GM12892 (cell line): Measurements from ENCODE around the gene NECTIN1.

Source experiments
- DNase-seq: peaks from one replicate; pipeline ENCODE4 v3.0.0; 2011; ENCODE audit not compliant: insufficient read length
- FAIRE-seq: peaks from 2 replicates; lab custom pipeline; 2011; peaks lifted over from hg19 to GRCh38; lab: Jason Lieb, UNC
- POLR2A ChIP-seq: IDR thresholded peaks from 2 replicates; pipeline ENCODE4 v1.6.1; 2011; ENCODE audit warnings: low read depth, low read length, control low read depth
- POLR2AphosphoS5 ChIP-seq: IDR thresholded peaks from 2 replicates; pipeline ENCODE4 v1.6.1; 2011; ENCODE audit warnings: low read depth, low read length, control low read depth
- TAF1 ChIP-seq: IDR thresholded peaks from 2 replicates; pipeline ENCODE4 v1.6.1; 2011; ENCODE audit warnings: low read depth, mild to moderate bottlenecking, control low read depth, low read length, borderline replicate concordance

NECTIN1 gene

DNA sequence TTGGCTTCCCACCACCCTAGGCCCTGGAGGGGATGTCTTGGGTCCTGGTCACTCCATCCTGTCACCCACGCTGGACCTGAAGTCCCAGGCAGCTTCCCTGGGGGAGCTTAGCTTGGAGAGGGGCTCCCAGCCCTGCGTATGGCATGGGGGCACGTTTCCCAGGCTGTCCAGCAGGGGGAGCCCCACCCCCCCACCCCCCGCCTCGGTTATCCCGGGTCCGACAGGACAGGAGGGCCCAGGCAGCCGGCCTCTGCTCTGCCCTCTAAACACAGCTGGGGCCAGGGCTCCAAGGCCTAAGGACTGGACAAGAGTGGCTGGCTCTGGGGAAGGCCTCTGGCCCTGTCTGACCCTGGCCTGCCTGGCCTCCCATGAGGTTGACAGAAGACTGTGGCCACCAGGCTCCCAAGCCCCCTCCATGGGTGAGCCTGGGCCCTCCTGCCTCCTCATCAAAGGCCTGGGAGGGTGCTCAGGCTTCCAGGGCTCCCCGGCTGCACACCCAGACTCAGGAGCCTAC is 104.8 kb downstream of the NECTIN1 start:
- FAIRE-seq (no peak), DNase-seq (peak; percentile 63)
- TF ChIP-seq POLR2AphosphoS5 (no peak), POLR2A (no peak), TAF1 (no peak)

DNA sequence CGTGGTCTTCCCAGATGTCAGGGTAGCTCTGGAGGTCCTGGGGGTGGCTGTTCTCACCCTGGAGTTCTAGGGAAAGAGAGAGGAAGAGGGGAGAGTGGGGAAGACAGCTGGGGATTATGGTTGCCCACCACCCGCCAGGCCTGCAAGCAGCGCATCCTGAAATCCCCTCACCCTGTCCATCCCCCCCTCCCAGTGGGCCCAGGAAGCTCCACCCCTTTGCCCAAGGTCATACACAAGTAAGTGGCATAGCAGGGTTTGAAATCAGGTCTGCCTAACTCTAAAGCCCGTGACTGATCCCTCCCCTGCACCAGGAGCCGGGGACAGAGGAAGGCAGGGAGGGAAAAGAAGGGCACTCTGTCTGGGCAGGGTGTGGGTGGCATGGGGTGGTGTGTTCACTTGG is 105.3 kb downstream of the NECTIN1 start:
- no peak for FAIRE-seq
- no peak for TF ChIP-seq TAF1
- no peak for TF ChIP-seq POLR2AphosphoS5
- DNase-seq = no peak

DNA sequence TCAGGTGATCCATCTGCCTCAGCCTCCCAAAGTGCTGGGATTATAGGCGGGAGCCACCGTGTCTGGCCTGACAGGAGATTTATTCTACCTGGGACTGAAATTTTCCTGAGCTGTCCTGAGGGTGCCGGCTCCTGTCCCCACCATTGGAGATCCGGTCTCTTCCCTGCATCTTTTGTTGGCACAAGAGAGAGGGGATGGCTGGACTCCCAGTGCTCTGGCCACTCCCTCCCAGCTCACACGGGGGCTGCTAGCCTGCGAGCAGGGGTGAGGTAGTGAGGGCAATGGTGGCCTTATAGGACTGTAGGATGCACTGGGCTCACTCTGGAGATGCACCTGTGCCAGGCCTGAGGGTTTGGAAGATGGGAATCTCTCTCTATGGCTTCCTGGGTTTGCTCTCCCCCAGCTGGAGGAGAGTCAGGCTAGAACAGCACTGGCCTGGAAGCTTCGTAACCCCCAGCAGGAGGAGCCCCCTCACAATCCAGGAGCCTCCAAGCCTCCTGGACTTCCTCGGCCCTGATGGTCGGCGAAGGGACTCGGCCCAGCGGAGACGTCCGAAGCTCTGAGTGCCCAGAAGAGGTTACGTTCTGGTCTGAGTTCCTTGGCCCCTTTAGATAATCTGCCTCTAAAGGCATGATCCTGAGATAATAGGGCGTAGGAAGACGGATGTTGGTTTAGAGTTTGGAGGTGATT is 106.4 kb downstream of the NECTIN1 start:
- no peak for TF ChIP-seq TAF1
- no peak for TF ChIP-seq POLR2A
- no peak for TF ChIP-seq POLR2AphosphoS5
- DNase-seq (no peak), FAIRE-seq (no peak)

DNA sequence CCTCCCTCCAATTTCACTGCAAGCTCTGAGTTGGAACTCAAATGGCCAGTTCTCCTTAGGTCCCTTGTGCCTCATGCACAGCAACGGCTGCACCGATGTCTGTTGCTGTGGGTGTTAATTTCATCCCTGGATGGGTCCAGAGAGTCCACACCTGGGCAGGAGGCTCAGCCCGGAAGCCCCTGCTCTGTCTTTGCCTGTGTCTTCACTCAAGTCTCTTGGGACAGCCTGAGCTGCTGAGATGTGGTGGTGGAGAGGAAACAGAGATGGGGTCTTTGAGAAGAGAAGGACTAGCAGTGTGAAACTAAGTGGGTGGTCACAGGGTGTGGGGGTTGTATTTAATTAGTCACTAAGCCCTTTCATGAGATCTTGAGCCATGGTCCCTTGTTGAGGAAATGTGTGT is 109.3 kb downstream of the NECTIN1 start:
- FAIRE-seq (no peak), DNase-seq (no peak)
- no peak for TF ChIP-seq POLR2AphosphoS5
- no peak for TF ChIP-seq TAF1
- TF ChIP-seq POLR2A = no peak

DNA sequence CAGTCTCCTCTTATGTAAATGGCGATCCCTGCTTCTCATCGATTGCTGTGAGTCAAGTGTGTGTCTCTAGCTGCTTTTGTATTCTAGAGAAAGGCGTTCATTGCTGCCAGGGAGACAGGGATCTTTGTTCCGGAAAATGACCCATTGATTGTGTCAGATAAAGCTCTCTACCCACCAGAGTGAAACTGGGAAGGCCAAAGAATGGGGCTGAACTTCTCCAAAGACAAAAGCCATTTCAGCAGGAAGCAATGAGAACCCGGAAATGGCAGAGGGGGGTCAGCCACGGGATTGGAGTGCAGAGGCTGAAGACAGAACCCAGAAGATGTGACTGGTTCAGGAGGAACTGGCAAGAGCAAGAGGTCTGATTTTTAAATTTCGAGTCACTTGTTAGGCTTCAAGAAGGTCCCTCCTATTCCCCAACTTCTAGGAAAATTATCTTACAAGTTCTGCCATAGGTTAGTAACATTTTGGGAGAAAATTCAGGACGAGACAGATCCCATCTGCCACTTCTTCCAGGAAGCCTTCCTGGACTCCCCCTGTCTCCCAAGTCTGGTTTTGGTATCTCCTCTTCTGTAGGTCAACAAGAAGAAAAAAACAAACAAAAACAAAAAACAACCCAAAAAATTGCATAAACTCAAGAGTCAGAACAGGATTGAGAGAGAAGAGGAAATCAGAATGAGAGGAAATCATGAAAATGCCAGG is 110.6 kb downstream of the NECTIN1 start:
- DNase-seq (no peak), FAIRE-seq (no peak)
- TF ChIP-seq POLR2AphosphoS5 (no peak), TAF1 (no peak), POLR2A (no peak)

DNA sequence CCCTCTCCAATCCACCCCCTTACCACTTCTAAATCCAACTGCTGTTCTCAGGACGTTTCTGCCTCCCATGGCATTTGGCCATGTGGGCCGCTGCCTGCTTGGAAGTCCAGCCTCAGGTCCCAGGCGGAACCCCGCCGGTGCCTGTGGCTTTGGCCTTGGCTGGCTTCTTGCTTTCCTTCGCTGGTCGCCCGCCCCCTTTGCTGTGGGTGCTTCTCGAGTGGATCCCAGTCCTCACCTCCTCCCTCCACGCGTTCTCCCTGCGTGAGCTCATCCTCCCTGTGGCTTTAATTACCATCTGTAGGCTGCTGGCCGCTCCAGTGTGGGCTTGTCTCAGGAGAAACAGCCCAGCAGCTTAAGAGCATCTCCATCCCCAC is 111.7 kb downstream of the NECTIN1 start:
- no peak for DNase-seq
- FAIRE-seq = no peak
- TF ChIP-seq POLR2AphosphoS5 = no peak
- TF ChIP-seq POLR2A = no peak
- TF ChIP-seq TAF1 = no peak

DNA sequence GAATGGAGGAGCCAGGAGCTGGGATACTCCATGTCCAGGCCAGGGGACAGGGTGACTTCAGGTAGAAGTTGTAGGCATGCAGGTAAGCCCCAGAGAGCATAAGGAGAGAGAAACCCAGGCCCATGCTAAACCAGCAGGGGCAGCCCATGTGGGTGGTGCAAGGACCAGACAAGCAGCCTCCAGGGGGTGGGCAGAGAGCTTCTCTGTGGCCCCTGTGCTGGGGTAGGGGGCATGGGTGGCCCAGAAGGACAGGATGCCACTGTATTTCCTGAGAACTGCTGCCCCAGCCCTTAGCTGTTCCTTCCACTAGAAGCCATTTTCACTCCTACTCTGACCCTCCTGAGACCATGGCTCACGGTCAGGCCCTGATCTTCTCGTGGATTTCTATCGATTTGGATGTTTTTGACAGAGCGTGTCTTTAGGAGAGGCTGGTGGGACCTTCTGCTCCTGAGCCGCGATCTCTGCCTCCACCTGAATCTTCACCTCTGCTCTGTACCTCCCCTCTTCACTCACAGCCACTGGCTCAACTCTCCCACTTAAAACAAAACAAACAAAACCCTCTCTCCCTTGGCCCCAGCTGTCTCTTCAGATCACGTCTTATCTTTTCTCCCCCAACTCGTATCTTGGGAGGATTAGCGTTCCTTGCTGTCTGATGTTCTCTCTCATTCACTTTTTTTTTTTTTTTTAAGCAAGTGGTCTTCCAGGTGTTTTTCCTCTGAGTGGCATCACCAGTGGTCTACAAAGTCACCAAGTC is 112.2 kb downstream of the NECTIN1 start:
- DNase-seq = no peak
- no peak for FAIRE-seq

DNA sequence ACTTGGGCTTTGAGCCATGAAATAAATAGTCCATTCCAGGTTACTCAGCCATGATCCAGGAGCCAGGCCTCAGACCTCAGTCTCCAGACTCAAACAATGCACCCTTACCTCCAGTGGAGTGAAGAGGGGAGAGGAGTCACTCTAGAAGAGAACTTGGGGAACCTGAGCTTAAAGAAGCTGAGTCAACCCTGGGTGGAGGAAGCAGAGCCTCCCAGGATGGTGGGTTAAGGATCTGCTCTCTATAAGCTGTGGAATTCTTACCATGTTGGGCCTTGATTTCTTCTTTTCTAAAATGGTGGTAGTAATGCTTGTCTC is 113.2 kb downstream of the NECTIN1 start:
- no peak for FAIRE-seq
- no peak for TF ChIP-seq POLR2AphosphoS5
- TF ChIP-seq TAF1 = no peak
- TF ChIP-seq POLR2A = no peak
- DNase-seq = no peak

More for the DNA sequence above, 112.2 kb downstream of the NECTIN1 start:
- no peak for TF ChIP-seq TAF1
- TF ChIP-seq POLR2A = no peak
- TF ChIP-seq POLR2AphosphoS5 = no peak

DNA sequence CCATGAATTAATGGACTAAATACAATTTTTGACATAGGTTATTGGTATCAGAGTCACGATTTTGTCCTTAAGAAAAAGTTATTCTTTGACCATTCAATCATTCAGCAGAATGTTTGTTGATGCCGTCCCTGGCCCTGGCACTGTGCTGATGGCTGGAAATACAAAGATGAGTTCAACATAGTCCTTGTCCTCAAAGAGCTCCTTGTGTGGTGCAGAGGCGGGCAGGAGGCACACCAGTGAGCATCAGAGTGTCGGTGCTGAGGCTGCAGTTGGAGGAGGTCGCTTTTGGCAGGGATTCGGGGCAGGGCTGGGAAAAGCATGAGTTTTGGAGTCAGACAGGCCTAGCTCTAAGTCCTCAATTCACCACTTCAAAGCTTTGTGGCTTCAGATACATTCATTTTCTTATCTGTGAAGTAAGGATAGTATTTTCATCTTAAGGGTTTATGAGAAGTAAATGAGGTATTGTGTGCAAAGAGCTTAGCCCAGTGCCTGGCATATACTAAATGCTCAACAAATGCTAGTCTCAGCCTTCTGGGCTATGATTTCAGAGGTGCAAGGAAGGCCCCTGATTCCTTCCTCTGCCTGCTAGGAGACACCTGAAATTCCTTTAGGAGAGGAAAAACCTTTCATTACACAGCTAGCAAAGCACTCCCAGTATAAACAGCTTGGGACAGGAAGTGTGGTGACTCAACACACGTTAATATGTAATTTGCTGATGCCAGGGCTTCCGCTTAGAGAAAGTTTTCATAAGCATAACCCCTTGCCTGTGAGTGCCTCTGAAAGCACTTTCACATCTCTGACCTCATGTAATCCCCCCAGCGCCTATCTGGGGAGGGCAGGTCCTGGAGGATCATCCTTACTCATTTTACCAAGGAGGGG is 113.8 kb downstream of the NECTIN1 start:
- DNase-seq = no peak
- FAIRE-seq = peak; percentile 46

DNA sequence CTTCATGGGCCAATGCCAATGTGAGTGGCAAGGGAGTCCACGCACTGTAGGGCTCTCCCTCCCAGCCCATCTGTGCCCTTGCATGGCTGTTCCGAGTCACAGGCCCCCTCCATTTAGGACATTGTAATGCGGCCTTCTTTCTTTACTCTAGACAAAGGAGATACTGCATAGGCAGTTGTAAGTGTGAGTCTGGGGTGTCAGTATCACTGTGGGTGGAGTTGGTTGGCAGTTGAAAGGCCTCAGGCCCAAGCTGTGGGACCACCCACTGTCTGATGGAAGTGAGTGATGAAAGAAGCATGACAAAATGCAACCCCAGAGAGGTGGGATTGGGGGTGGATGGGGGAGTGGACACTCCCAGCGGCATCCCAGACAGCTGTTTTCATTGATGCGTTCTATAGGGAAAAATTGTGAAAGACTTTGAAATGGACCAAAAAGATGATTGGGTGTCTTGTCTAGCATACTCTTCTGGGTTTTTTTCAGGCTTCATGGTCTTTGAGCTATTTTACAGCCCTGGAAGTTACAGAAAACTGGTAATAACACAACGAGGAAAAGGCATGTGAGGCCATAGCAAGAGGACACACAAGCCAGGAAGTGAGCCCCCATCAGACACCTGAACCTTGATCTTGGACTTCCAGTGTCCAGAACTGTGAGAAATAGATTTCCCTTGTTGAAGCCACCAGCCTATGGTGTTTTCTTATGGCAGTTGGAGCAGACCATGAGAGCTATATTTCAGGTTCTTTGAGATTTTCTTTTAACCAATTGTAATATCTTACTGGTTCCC is 114.6 kb downstream of the NECTIN1 start:
- DNase-seq = no peak
- no peak for FAIRE-seq
- TF ChIP-seq POLR2AphosphoS5 (no peak), POLR2A (no peak), TAF1 (no peak)

More for the DNA sequence above, 113.8 kb downstream of the NECTIN1 start:
- TF ChIP-seq POLR2A = no peak
- TF ChIP-seq TAF1 = no peak
- no peak for TF ChIP-seq POLR2AphosphoS5

DNA sequence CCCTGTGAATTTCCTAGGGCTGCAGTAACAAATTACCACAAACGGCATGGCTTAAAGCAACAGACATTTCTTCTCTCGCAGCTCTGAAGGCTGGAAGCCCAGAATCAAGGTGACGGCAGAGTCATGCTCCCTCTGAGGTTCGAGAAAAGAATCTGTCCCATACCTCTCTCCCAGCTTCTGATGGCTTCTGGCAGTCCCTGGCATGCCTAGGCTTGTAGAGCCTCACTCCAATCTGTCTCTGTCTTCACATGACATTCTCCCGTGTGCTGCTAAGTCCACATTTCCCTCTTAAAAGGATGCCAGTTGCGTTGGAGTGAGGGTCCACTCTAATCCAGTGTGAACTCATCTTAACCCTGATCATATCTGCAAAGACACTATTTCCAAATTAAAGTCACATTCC is 116.2 kb downstream of the NECTIN1 start:
- no peak for TF ChIP-seq POLR2A
- TF ChIP-seq TAF1 = no peak

More for the DNA sequence above, 116.2 kb downstream of the NECTIN1 start:
- no peak for DNase-seq
- no peak for FAIRE-seq
